Stimulated activated CD8-positive, alpha-beta memory T cell treated with anti-CD3 and anti-CD28 coated beads, Interleukin-15, amount 100 ng/mL, for 24 hours (primary cell): ENCODE results near the gene PPP1R37.

Experiments
- DNase-seq: peaks from one replicate; pipeline ENCODE4 v3.0.0-alpha.2; 2020; ENCODE audit warnings: low read depth

PPP1R37 gene

GRCh38 chr19:45138303-45138751, 45.3 kb downstream of the PPP1R37 start:
- DNase-seq = no peak

GRCh38 chr19:45139286-45140143, 46.5 kb downstream of the PPP1R37 start:
- no peak for DNase-seq

- DNase-seq = no peak
These were observed 47.1 kb downstream of the PPP1R37 start for GRCh38 chr19:45140144-45140503.

GRCh38 chr19:45140533-45140932, 47.6 kb downstream of the PPP1R37 start:
- DNase-seq = no peak

- no peak for DNase-seq
These were observed 48.4 kb downstream of the PPP1R37 start for GRCh38 chr19:45141203-45141900.

- DNase-seq = no peak
These were observed 49.2 kb downstream of the PPP1R37 start for GRCh38 chr19:45142016-45142725.

- DNase-seq = no peak
These were observed 49.7 kb downstream of the PPP1R37 start for GRCh38 chr19:45142726-45143110.

GRCh38 chr19:45144431-45145269, 51.7 kb downstream of the PPP1R37 start:
- DNase-seq = no peak

- no peak for DNase-seq
These were observed 52.6 kb downstream of the PPP1R37 start for GRCh38 chr19:45145270-45146189.

GRCh38 chr19:45146251-45146650, 53.3 kb downstream of the PPP1R37 start:
- no peak for DNase-seq

- DNase-seq = no peak
These were observed 53.8 kb downstream of the PPP1R37 start for GRCh38 chr19:45146741-45147205.

GRCh38 chr19:45147835-45148676, 55.1 kb downstream of the PPP1R37 start:
- DNase-seq = no peak

- DNase-seq = no peak
These were observed 56.1 kb downstream of the PPP1R37 start for GRCh38 chr19:45149129-45149528.

GRCh38 chr19:45150180-45150579, 57.2 kb downstream of the PPP1R37 start:
- DNase-seq = no peak

- DNase-seq = no peak
These were observed 57.8 kb downstream of the PPP1R37 start for GRCh38 chr19:45150751-45151281.

GRCh38 chr19:45151320-45151719, 58.3 kb downstream of the PPP1R37 start:
- no peak for DNase-seq

- no peak for DNase-seq
These were observed 59.0 kb downstream of the PPP1R37 start for GRCh38 chr19:45151821-45152503.

GRCh38 chr19:45152504-45153338, 59.7 kb downstream of the PPP1R37 start:
- DNase-seq = no peak
